GM12878 (cell line): ENCODE data around the gene CNPY1. TPM values are rescaled to one million over a fixed set of nuclear protein-coding genes. Genes with fewer than 3 reads are reported as not detected.

Experiments used
- ATAC-seq: fragments of 200-7000 bp; cut with Tn5 transposase; 3 replicates; pipeline ENCODE4 v1.9.1; 2020; ENCODE audit warnings: mild to moderate bottlenecking, moderate library complexity
- BruUV-seq: library from RNA; stranded (reverse); fragments of 400-500 nt; replicated peaks from 2 replicates; lab custom pipeline; 2021; lab: Mats Ljungman, UMichigan
- CTCF ChIA-PET: fragments of 300-600 bp; sonication (Branson Sonifier 250); formaldehyde crosslinking; extraction: SDS; loops from one replicate; lab custom pipeline; 2021; ENCODE audit warnings: inconsistent platforms; lab: Yijun Ruan, JAX
- POLR2A ChIA-PET: fragments of 350-600 bp; formaldehyde crosslinking; extraction: SDS; loops from one replicate; lab custom pipeline; 2021; ENCODE audit warnings: inconsistent platforms; lab: Charles Lee
- RAD21 ChIA-PET: fragments of 300-600 bp; sonication (Branson Sonifier 250); formaldehyde crosslinking; loops from one replicate; lab custom pipeline; 2023; ENCODE audit warnings: antibody characterized with exemption; ENCODE audit not compliant: unreplicated experiment; lab: Charles Lee
- SMC1A ChIA-PET: fragments of 300-600 bp; sonication (Branson Sonifier 250); formaldehyde crosslinking; loops from one replicate; lab custom pipeline; 2023; ENCODE audit not compliant: unreplicated experiment, uncharacterized antibody; lab: Charles Lee
- DNase-seq: peaks from one replicate; pipeline ENCODE4 v3.0.0-alpha.2; 2011; ENCODE audit warnings: low read depth, low spot score
- FAIRE-seq: peaks from 3 replicates; lab custom pipeline; 2011; peaks lifted over from hg19 to GRCh38; lab: Jason Lieb, UNC
- H2AFZ ChIP-seq: 2 replicates; pipeline ENCODE4 v1.6.0; 2011; ENCODE audit warnings: low read depth, low read length, control low read depth; ENCODE audit not compliant: control insufficient read depth
- H3K27ac ChIP-seq: 2 replicates; pipeline ENCODE4 v1.5.1; 2011; ENCODE audit warnings: control low read depth; ENCODE audit not compliant: control insufficient read depth, insufficient read depth
- H3K27me3 ChIP-seq, 2 experiments: replicated peaks in 1 of 2; 2 replicates each; pipeline versions ENCODE4 v1.6.0 to v1.6.1; 2011; ENCODE audit warnings: low read length in 1 of 2; ENCODE audit not compliant: control insufficient read depth in 2 of 2, insufficient read depth in 2 of 2
- H3K36me3 ChIP-seq, 2 experiments: 2 replicates each; pipeline ENCODE4 v1.5.1; 2011; ENCODE audit warnings: low read length in 1 of 2; ENCODE audit not compliant: control insufficient read depth in 2 of 2, insufficient read depth in 2 of 2
- H3K4me1 ChIP-seq: 2 replicates; pipeline ENCODE4 v1.6.1; 2011; ENCODE audit warnings: mild to moderate bottlenecking, low read length, moderate library complexity, mixed read lengths; ENCODE audit not compliant: control insufficient read depth, insufficient read depth
- H3K4me2 ChIP-seq: 2 replicates; pipeline ENCODE4 v1.6.0; 2011; ENCODE audit warnings: control low read depth; ENCODE audit not compliant: control insufficient read depth, insufficient read depth
- H3K4me3 ChIP-seq: fragments of 200-600 bp; sonication (generic); 2 replicates; pipeline ENCODE4 v1.5.1; 2016
- H3K79me2 ChIP-seq: 2 replicates; pipeline ENCODE4 v1.6.0; 2011; ENCODE audit warnings: low read length; ENCODE audit not compliant: control insufficient read depth, insufficient read depth
- H3K9ac ChIP-seq: 2 replicates; pipeline ENCODE4 v1.8.0; 2011; ENCODE audit warnings: low read length, control low read depth, mixed read lengths; ENCODE audit not compliant: control insufficient read depth, insufficient read depth
- H3K9me3 ChIP-seq: replicated peaks from 3 replicates; pipeline ENCODE4 v1.5.1; 2011; ENCODE audit warnings: mild to moderate bottlenecking, low read length; ENCODE audit not compliant: control insufficient read depth, insufficient read depth
- H4K20me1 ChIP-seq: 2 replicates; pipeline ENCODE4 v1.6.0; 2011; ENCODE audit not compliant: control insufficient read depth, insufficient read depth
- EED ChIP-seq: sonication (generic); IDR thresholded peaks from 2 replicates; pipeline ENCODE4 v1.6.1; 2016; ENCODE audit warnings: antibody characterized with exemption, low read depth
- MEF2B ChIP-seq: fragments of 450-650 bp; IDR thresholded peaks from 2 replicates; pipeline ENCODE4 v1.6.1; 2018; ENCODE audit warnings: mild to moderate bottlenecking, moderate library complexity; ENCODE audit not compliant: partially characterized antibody, poor library complexity, severe bottlenecking
- POU2F2 ChIP-seq: IDR thresholded peaks from 3 replicates; pipeline ENCODE4 v1.6.1; 2011; ENCODE audit warnings: low read depth, mild to moderate bottlenecking, low read length, borderline replicate concordance
- RB1 ChIP-seq: fragments of 450-650 bp; formaldehyde crosslinking; IDR thresholded peaks from 2 replicates; pipeline ENCODE4 v1.6.1; 2017; ENCODE audit warnings: mild to moderate bottlenecking, borderline replicate concordance
- TCF3 ChIP-seq: IDR thresholded peaks from 2 replicates; pipeline ENCODE4 v1.6.1; 2012; ENCODE audit warnings: low read depth, mild to moderate bottlenecking, low read length, borderline replicate concordance; ENCODE audit not compliant: insufficient read depth
- WGBS: methylation state at CpG from one replicate; pipeline ENCODE4 v1.1.6; 2016; ENCODE audit warnings: low lambda C conversion rate; ENCODE audit not compliant: insufficient replicate concordance, insufficient coverage; ENCODE audit errors: missing lambda C conversion rate; 5-methylcytosine and 5-hydroxymethylcytosine counted together
- in situ Hi-C: fragments of 300-500 bp; cut with MboI; formaldehyde crosslinking; loops from 9 replicates; pipeline ENCODE4 v1.14.3; 2018; ENCODE audit warnings: mixed read lengths
- intact Hi-C: fragments of 100-400 bp; cut with micrococcal nuclease; formaldehyde crosslinking; loops from one replicate; pipeline ENCODE4 v1.14.2; 2022; ENCODE audit not compliant: unreplicated experiment
- polyA plus RNA-seq, 11 experiments: library from polyadenylated mRNA; depleted of rRNA in 4 of 11; unstranded in 6 of 11; stranded (reverse) in 5 of 11; fragments of >200 nt; fragmentation: Nextera tagmentation in 4 of 11; fragmentation: Illumina TruSeq in 1 of 11; extraction: Ambion mirVana in 4 of 11; extraction: Trizol in 1 of 11; gene quantifications; 1 replicate in 1 of 11; 2 replicates in 10 of 11; pipeline versions ENCODE4 v1.2.1 to v1.2.3, GENCODE V29; 2011 to 2016; ENCODE audit warnings: inconsistent platforms in 2 of 11, missing spikeins in 2 of 11, low read depth in 1 of 11
- total RNA-seq, 4 experiments: library from RNA; depleted of rRNA in 3 of 4; stranded (reverse); fragments of >200 nt in 3 of 4; fragmentation: Illumina TruSeq in 1 of 4; extraction: Trizol in 1 of 4; gene quantifications; 2 replicates each; pipeline versions ENCODE4 v1.2.1 to v1.2.3, GENCODE V29; 2013 to 2021
- TF ChIP-seq, protein P1 (sequence below): IDR thresholded peaks from 2 replicates; pipeline ENCODE4 v1.6.1; 2011; ENCODE audit warnings: mild to moderate bottlenecking, low read depth, low read length, moderate library complexity; ENCODE audit not compliant: insufficient replicate concordance
- TF ChIP-seq, protein P2 (sequence below): IDR thresholded peaks from 2 replicates; pipeline ENCODE4 v1.6.1; 2011; ENCODE audit warnings: low read depth, low read length, improper control_type of control experiment, borderline replicate concordance
- TF ChIP-seq, protein P3 (sequence below): fragments of 150-350 bp; IDR thresholded peaks from 2 replicates; pipeline ENCODE4 v1.6.1; 2014; ENCODE audit warnings: mild to moderate bottlenecking, low read depth, low read length
- TF ChIP-seq, protein P4 (sequence below): fragments of 150-350 bp; IDR thresholded peaks from 2 replicates; pipeline ENCODE4 v1.6.1; 2016; ENCODE audit warnings: low read depth, low read length
- TF ChIP-seq, protein P5 (sequence below): fragments of 450-650 bp; IDR thresholded peaks from 2 replicates; pipeline ENCODE4 v1.6.1; 2016; ENCODE audit warnings: mild to moderate bottlenecking

Gene CNPY1
- total and polyA plus RNA-seq, 10 of the 15 experiments (the other 5 are each of a cell fraction or from before 2014, with no cell fraction given): not detected

DNA sequence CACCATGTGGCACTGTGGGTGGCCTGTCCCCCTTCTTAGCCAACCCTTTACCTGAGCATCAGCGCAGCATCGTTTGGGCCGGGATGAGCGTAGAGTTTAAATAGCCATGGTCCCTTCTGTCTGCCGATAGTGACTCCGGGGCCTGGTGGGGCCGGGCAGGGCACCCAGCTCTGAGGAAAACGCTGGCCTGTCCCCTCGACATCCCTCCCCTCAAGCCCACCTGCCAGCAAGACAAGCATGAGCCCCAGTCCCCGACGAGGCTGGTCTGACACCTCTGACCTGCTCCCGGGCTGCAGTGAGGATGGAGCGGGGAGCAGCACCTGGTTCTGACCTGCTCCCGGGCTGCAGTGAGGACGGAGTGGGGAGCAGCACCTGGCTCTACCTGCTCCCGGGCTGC is 31.1 kb upstream of the CNPY1 start:
- BruUV-seq: no TSS peak
- no peak overlapping the region for H3K27ac ChIP-seq
- ChIA-PET POLR2A (no interaction called here), SMC1A (no interaction called here), CTCF (no interaction called here), RAD21 (no interaction called here)
- no peaks in the 10 kb centered on the region for H3K9me3 ChIP-seq
- no peak for TF ChIP-seq POU2F2
- TF ChIP-seq, protein P1, sequence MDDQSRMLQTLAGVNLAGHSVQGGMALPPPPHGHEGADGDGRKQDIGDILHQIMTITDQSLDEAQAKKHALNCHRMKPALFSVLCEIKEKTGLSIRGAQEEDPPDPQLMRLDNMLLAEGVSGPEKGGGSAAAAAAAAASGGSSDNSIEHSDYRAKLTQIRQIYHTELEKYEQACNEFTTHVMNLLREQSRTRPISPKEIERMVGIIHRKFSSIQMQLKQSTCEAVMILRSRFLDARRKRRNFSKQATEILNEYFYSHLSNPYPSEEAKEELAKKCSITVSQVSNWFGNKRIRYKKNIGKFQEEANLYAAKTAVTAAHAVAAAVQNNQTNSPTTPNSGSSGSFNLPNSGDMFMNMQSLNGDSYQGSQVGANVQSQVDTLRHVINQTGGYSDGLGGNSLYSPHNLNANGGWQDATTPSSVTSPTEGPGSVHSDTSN: no peak
- TF ChIP-seq, protein P2, sequence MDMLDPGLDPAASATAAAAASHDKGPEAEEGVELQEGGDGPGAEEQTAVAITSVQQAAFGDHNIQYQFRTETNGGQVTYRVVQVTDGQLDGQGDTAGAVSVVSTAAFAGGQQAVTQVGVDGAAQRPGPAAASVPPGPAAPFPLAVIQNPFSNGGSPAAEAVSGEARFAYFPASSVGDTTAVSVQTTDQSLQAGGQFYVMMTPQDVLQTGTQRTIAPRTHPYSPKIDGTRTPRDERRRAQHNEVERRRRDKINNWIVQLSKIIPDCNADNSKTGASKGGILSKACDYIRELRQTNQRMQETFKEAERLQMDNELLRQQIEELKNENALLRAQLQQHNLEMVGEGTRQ: no peak
- no peak for TF ChIP-seq TCF3
- TF ChIP-seq, protein P3, sequence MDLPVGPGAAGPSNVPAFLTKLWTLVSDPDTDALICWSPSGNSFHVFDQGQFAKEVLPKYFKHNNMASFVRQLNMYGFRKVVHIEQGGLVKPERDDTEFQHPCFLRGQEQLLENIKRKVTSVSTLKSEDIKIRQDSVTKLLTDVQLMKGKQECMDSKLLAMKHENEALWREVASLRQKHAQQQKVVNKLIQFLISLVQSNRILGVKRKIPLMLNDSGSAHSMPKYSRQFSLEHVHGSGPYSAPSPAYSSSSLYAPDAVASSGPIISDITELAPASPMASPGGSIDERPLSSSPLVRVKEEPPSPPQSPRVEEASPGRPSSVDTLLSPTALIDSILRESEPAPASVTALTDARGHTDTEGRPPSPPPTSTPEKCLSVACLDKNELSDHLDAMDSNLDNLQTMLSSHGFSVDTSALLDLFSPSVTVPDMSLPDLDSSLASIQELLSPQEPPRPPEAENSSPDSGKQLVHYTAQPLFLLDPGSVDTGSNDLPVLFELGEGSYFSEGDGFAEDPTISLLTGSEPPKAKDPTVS: no peak
- TF ChIP-seq, protein P4, sequence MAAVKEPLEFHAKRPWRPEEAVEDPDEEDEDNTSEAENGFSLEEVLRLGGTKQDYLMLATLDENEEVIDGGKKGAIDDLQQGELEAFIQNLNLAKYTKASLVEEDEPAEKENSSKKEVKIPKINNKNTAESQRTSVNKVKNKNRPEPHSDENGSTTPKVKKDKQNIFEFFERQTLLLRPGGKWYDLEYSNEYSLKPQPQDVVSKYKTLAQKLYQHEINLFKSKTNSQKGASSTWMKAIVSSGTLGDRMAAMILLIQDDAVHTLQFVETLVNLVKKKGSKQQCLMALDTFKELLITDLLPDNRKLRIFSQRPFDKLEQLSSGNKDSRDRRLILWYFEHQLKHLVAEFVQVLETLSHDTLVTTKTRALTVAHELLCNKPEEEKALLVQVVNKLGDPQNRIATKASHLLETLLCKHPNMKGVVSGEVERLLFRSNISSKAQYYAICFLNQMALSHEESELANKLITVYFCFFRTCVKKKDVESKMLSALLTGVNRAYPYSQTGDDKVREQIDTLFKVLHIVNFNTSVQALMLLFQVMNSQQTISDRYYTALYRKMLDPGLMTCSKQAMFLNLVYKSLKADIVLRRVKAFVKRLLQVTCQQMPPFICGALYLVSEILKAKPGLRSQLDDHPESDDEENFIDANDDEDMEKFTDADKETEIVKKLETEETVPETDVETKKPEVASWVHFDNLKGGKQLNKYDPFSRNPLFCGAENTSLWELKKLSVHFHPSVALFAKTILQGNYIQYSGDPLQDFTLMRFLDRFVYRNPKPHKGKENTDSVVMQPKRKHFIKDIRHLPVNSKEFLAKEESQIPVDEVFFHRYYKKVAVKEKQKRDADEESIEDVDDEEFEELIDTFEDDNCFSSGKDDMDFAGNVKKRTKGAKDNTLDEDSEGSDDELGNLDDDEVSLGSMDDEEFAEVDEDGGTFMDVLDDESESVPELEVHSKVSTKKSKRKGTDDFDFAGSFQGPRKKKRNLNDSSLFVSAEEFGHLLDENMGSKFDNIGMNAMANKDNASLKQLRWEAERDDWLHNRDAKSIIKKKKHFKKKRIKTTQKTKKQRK: no peak
- no peak for TF ChIP-seq MEF2B
- no peak for TF ChIP-seq RB1
- TF ChIP-seq, protein P5, sequence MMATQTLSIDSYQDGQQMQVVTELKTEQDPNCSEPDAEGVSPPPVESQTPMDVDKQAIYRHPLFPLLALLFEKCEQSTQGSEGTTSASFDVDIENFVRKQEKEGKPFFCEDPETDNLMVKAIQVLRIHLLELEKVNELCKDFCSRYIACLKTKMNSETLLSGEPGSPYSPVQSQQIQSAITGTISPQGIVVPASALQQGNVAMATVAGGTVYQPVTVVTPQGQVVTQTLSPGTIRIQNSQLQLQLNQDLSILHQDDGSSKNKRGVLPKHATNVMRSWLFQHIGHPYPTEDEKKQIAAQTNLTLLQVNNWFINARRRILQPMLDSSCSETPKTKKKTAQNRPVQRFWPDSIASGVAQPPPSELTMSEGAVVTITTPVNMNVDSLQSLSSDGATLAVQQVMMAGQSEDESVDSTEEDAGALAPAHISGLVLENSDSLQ: no peak
- TF ChIP-seq EED: no peak
- in situ Hi-C loops: no loop called here
- no peak overlapping the region for H3K4me2 ChIP-seq
- FAIRE-seq (no peak), DNase-seq (no peak), ATAC-seq (no peak)
- H3K4me3 ChIP-seq: no peak overlapping the region
- H3K9ac ChIP-seq: no peak overlapping the region
- no peaks in the 10 kb centered on the region for H3K36me3 ChIP-seq
- no peaks in the 10 kb centered on the region for H3K4me1 ChIP-seq
- H3K79me2 ChIP-seq: no peaks in the 10 kb centered on the region
- H4K20me1 ChIP-seq: no peaks in the 10 kb centered on the region
- H3K27me3 ChIP-seq: no peaks in the 10 kb centered on the region; a peak in 2 of 4 replicates
- WGBS: 51% methylated on average over 16 of the region's 16 CpGs
- intact Hi-C loops: no loop called here
- no peak overlapping the region for H2AFZ ChIP-seq
